Activated T-helper 1 cell treated with anti-CD3 and anti-CD28 coated beads, Interleukin-2, amount 50 U/mL, for 16 hours (primary cell): ENCODE results near the gene CDC42SE1.

Experiments
- DNase-seq, 2 donors: peaks; one replicate each; pipeline ENCODE4 v3.0.0-alpha.2; 2020; ENCODE audit warnings: low read depth in 1 of 2, low spot score in 1 of 2

Gene CDC42SE1

GRCh38 chr1:151009674-151010345, 49.6 kb downstream of the CDC42SE1 start:
- no peak for DNase-seq

GRCh38 chr1:151009206-151009587, 50.2 kb downstream of the CDC42SE1 start:
- DNase-seq = no peak

DNA sequence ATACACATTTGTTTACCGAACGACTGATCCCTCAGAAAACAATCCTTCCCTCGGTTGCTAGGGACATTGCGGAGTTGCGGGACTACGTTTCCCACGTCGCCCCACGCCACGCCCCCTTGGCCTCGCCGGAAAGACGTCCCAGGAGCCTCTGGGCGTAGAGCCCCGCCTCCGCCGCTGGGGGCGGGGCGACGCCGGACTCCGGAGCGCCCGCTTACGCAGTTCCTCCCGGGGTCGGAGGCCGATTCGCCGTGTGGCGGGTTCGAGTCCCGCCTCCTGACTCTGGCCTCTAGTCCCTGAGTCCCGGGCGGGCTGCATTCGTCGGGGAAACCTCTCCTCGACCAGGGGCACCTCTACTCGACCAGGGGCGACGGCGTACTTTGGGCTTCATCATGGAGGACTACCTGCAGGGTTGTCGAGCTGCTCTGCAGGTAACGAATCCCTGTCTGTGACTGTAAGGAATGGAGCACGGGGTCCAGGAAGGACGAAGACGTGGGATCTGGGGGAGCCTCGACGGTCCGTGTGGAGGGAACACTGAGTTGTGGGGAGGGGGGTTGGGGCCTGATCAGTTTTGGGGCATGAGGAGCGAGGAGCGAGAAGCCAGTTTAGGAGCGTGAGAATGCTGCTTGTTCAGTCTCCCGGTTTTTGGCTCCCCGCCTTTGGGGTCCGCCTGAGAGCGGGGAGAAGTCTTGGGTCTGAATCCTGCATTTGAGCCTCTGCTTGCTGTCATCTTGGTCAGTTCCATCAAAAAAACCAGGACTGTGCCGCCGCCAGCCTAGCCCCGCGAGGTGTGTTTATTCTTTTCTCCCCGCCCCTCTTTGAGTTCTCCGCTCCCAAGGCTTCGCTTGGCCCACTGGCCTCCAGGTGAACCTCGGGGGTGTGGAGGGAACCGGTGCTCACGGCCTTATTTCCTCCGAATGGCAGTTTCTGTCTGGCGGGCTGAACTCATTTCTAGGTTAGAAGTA, 50.9 kb downstream of the CDC42SE1 start, which contains the start of gene PRUNE1:
TSS of gene PRUNE1 (plus strand) at position 206 of the 962 bp plus-strand sequence. CDS start at position 390, 184 bp downstream.
- peak; percentile 92 to 95 for DNase-seq

- no peak for DNase-seq
These were observed 51.6 kb downstream of the CDC42SE1 start for GRCh38 chr1:151007853-151008243.

GRCh38 chr1:151006327-151007052, 52.9 kb downstream of the CDC42SE1 start, which contains the start of gene MINDY1:
TSS of gene MINDY1 (minus strand) at chr1:151006902. CDS start at chr1:151002617, 4,285 bp downstream.
- DNase-seq = no peak

GRCh38 chr1:151005729-151006319, 53.6 kb downstream of the CDC42SE1 start:
- DNase-seq = no peak

- no peak for DNase-seq
These were observed 56.2 kb downstream of the CDC42SE1 start for GRCh38 chr1:151003180-151003579.

DNA sequence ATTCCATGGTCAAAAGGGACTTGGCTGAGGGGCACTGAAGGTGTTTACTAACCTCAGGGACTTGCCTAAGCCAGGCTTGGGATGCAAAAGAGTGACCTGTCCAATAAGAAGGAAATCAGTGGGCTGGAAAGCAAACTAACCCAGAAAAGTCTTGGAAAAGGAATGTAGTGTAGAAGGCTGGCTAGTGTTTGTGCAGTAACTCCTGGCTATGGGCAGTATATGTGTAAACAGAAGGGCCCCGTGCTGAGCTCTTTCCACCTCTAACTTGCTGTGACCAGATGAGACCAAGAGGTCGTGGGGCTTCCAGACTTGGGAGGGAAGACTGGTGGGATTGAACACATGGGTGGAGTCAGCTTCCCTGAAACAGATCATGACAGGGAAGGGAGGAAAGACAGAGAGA, 56.8 kb downstream of the CDC42SE1 start:
- no peak for DNase-seq

GRCh38 chr1:151002051-151002450, 57.4 kb downstream of the CDC42SE1 start:
- no peak for DNase-seq

DNA sequence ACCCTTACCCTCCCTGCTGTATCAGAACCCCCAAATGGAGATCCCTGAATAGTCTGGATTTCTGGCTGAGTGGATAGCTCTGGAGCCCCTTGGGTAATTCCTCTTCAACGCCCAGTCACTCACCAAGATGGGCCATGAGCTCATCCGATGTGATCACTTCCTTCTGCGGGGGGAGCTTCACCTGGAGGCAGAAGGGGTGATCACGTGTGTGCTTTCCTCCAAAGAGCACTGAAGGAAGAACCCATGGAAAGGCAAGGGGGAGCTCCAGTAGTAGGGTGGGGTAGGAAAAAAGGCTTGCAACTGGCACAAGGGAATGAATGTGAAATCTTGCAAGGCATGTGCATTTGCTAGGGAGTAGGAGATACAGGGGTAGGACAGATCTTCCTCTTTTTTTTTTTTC, 57.8 kb downstream of the CDC42SE1 start:
- DNase-seq = no peak
